ENCODE data around the gene EPRS1. TPM values are rescaled to one million over a fixed set of nuclear protein-coding genes. Genes with fewer than 3 reads are reported as not detected.

Gene EPRS1
- total and polyA plus RNA-seq, 2 of the 4 experiments (the other 2 are of a cell fraction): 48.0 to 159 TPM

DNA sequence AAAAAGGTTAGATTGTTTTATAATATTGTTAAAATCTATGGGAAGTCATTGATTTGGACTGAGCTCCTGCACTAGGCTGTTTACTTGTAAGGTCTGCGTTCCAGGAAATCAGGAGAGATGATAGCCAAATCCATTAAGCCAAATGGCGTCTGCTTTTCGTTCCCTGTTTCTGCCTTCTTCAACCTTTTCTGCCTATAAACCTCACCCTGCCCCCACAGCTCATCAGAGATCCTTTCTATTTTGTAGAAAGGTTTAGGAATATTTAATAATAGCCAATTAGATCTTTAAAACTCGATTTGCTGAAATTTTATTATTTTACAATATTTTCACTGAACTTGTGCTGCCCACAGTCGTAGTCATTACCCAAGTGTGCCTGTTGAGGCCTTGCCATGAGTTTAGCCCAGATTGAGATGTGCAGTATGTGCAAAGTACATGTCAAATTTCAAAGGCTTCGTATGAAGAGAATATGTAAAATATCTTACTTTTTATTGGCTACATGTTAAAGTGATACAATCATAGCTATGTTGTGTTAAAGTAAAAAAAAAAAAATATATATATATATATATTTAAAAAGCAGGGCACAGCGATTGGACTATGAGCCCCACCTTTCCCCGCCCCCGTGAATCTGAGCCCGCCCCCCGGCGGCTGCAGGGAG is 47.2 kb upstream of the EPRS1 start:
- Histone ChIP-seq H2AK5ac (ENCODE audit: low read depth, low read length) (no peak overlapping the region), H3K4me3 (ENCODE audit: insufficient read depth, low read depth, low read length) (no peak overlapping the region), H3K9me1 (ENCODE audit: insufficient read depth, low read length) (peaks cover 3% of the 10 kb centered on the region), H3K4ac (ENCODE audit: low read depth, low read length) (no peak overlapping the region), H3K36me3 (ENCODE audit: control insufficient read depth, insufficient read depth, low read length) (peaks cover 9% of the 10 kb centered on the region), H3K9me3 (ENCODE audit: control insufficient read depth, insufficient read depth, low read length) (no peaks in the 10 kb centered on the region), H2BK20ac (ENCODE audit: low read depth, low read length) (no peak overlapping the region), H2AFZ (replicated peaks; ENCODE audit: low read length, poor library complexity) (no peak overlapping the region), H2AK9ac (replicated peaks; ENCODE audit: low read depth, low read length, poor library complexity) (no peak overlapping the region), H3K4me1 (ENCODE audit: control insufficient read depth, insufficient read depth, low read length) (peaks cover 3% of the 10 kb centered on the region), H3K79me1 (ENCODE audit: low read depth in 1 of 2, low read length in 2 of 2) (peaks cover 7 to 21% of the 10 kb centered on the region in 2 experiments), H3K18ac (ENCODE audit: low read depth, low read length) (no peak overlapping the region), H3K27ac (ENCODE audit: insufficient read depth, low read length) (no peak overlapping the region), H3K23ac (ENCODE audit: low read depth, low read length) (no peak overlapping the region), H4K8ac (ENCODE audit: low read depth in 2 of 2, low read length in 2 of 2) (no peak overlapping the region), H3K27me3 (ENCODE audit: control insufficient read depth, insufficient read depth, low read length) (no peaks in the 10 kb centered on the region), H4K20me1 (ENCODE audit: insufficient read depth, low read length) (no peaks in the 10 kb centered on the region), H2BK120ac (ENCODE audit: low read depth, low read length) (no peak overlapping the region), H3K56ac (ENCODE audit: extremely low read depth, insufficient read depth, low read length) (no peak overlapping the region), H4K91ac (ENCODE audit: insufficient read depth, low read depth, low read length) (no peak overlapping the region), H3K9ac (ENCODE audit: low read depth, low read length) (no peak overlapping the region), H4K5ac (ENCODE audit: low read depth, low read length) (no peak overlapping the region), H3K14ac (replicated peaks; ENCODE audit: low read depth, low read length) (no peak overlapping the region), H2BK5ac (ENCODE audit: low read depth, low read length, poor library complexity, severe bottlenecking) (no peak overlapping the region), H3K4me2 (ENCODE audit: low read depth, low read length) (peak overlapping the region; percentile 44; the same call in 1 of the 2 replicates), H2BK15ac (ENCODE audit: low read depth, low read length) (no peak overlapping the region)
- dilution Hi-C loops (cut with HindIII; ENCODE audit: low sequenced_read_pairs, unreplicated experiment) (no loop called here), in situ Hi-C loops (cut with MboI; ENCODE audit: low sequenced_read_pairs) (no loop called here), intact Hi-C loops (cut with micrococcal nuclease) (no loop called here)
- WGBS, 2 experiments (ENCODE audit: extremely low coverage in 2 of 2, insufficient read length in 1 of 2): 60% methylated on average over 1 of the region's 12 CpGs; no CpG with 5 or more reads in 1 of the 2 experiments
- ChIA-PET CTCF (interaction anchor here (1.0 kb wide), 1 partner anchor 30 kb away, joined by 3 read pairs; no protein-coding TSS in a partner anchor), POLR2A (ENCODE audit: unreplicated experiment) (no interaction called here)
- DNase-seq: no peak
- no TSS peak for BruUV-seq (replicated peaks)
- no peak for ATAC-seq (ENCODE audit: low read depth)
- no peak for TF ChIP-seq SMC3 (IDR thresholded peaks at IDR 0.05; ENCODE audit: low read depth, low read length)
